Bronchial epithelial cell (primary cell): Measurements from ENCODE around the gene PHIP. TPM values are rescaled to one million over a fixed set of nuclear protein-coding genes. Genes with fewer than 3 reads are reported as not detected.

Source experiments
- DNase-seq: peaks from one replicate; pipeline ENCODE4 v3.0.0-alpha.2; 2010; ENCODE audit warnings: low read depth
- FAIRE-seq: peaks from 2 replicates; lab custom pipeline; 2011; peaks lifted over from hg19 to GRCh38; lab: Jason Lieb, UNC
- H3K27me3 ChIP-seq: 2 replicates; pipeline ENCODE4 v1.5.1; 2011; ENCODE audit warnings: low read length; ENCODE audit not compliant: control insufficient read depth, insufficient read depth
- H3K36me3 ChIP-seq: 2 replicates; pipeline ENCODE4 v1.5.1; 2011; ENCODE audit warnings: low read length; ENCODE audit not compliant: control insufficient read depth, insufficient read depth
- H3K4me3 ChIP-seq: 2 replicates; pipeline ENCODE4 v1.5.1; 2011; ENCODE audit warnings: mild to moderate bottlenecking, low read depth, low read length, control low read depth
- CTCF ChIP-seq: IDR thresholded peaks from 2 replicates; pipeline ENCODE4 v1.5.1; 2011; ENCODE audit warnings: mild to moderate bottlenecking, moderate library complexity, low read length, control low read depth, inconsistent platforms; ENCODE audit not compliant: insufficient read depth, severe bottlenecking
- total RNA-seq: library from RNA; depleted of rRNA; stranded (reverse); fragments of >200 nt; gene quantifications from 2 replicates; pipeline ENCODE4 v1.2.1, GENCODE V29; 2014

The PHIP gene
- total RNA-seq, 1 donor from 2014 or later = 13.2 TPM

- no peak for TF ChIP-seq CTCF
- H3K4me3 ChIP-seq = peak overlapping the region; percentile 86
- H3K27me3 ChIP-seq = no peaks in the 10 kb centered on the region
- no peaks in the 10 kb centered on the region for H3K36me3 ChIP-seq
- FAIRE-seq (no peak), DNase-seq (peak; percentile 29)
Observed at GRCh38 chr6:79076160-79076559, 1.9 kb downstream of the PHIP start.

- no peak for DNase-seq
- Histone ChIP-seq H3K4me3 (no peak overlapping the region), H3K27me3 (no peaks in the 10 kb centered on the region), H3K36me3 (no peaks in the 10 kb centered on the region)
- no peak for FAIRE-seq
- no peak for TF ChIP-seq CTCF
Observed at GRCh38 chr6:79073888-79074287, 4.2 kb downstream of the PHIP start.

GRCh38 chr6:79072640-79073181, 5.3 kb downstream of the PHIP start:
- Histone ChIP-seq H3K27me3 (no peaks in the 10 kb centered on the region), H3K4me3 (no peak overlapping the region), H3K36me3 (no peaks in the 10 kb centered on the region)
- FAIRE-seq (no peak), DNase-seq (no peak)
- no peak for TF ChIP-seq CTCF

- no peak for DNase-seq
- H3K4me3 ChIP-seq = no peak overlapping the region
- no peak for FAIRE-seq
- TF ChIP-seq CTCF = no peak
- H3K27me3 ChIP-seq = no peaks in the 10 kb centered on the region
- H3K36me3 ChIP-seq = no peaks in the 10 kb centered on the region
Observed at GRCh38 chr6:79071547-79071946, 6.5 kb downstream of the PHIP start.

- TF ChIP-seq CTCF = no peak
- FAIRE-seq (no peak), DNase-seq (no peak)
- Histone ChIP-seq H3K36me3 (no peaks in the 10 kb centered on the region), H3K27me3 (no peaks in the 10 kb centered on the region), H3K4me3 (no peak overlapping the region)
Observed at GRCh38 chr6:79070206-79070825, 7.7 kb downstream of the PHIP start.

- Histone ChIP-seq H3K36me3 (no peaks in the 10 kb centered on the region), H3K4me3 (no peak overlapping the region), H3K27me3 (no peaks in the 10 kb centered on the region)
- no peak for TF ChIP-seq CTCF
- FAIRE-seq = no peak
- DNase-seq = no peak
Observed at GRCh38 chr6:79066828-79067227, 11.2 kb downstream of the PHIP start.
